NCI-H2029 (cell line): Measurements from ENCODE around the gene DCAF17.
"Not testable (repeated sequence)": the region's sequence is repeated elsewhere in the genome, so short reads cannot be mapped to it uniquely, and the experiment has no call there.

ENCODE experiments used
- DNase-seq: peaks from one replicate; lab custom pipeline; 2025; lab: John Stamatoyannopoulos, UW

The DCAF17 gene

DNA sequence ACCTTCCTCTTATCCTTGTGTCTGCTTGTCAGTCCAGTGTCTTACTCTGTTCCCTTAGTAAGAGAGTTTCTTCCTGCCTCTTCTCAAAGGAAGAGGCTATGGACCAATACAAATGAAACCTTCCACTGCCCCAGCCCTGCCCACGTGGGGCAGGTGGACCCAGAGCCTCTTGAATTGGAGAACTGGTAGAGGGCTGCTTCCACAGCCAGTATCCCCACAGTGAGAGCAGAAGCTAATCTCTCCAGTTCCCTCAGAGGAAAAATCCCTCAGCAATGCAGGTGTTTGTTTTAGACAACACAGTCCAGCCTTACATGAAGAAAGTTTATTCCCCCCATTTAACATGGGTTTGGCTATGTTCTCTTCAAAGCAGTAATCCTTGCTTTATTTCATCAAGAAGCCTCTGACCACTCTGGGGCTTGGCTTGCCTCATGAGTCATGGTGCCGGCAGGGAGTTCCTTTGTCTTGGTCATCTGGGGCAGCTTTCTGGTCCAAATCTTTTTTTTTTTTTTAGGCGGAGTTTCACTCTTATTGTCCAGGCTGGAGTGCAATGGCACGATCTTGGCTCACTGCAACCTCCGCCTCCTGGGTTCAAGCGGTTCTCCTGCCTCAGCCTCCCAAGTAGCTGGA lies 81.8 kb downstream of the DCAF17 start:
- no peak for DNase-seq

DNA sequence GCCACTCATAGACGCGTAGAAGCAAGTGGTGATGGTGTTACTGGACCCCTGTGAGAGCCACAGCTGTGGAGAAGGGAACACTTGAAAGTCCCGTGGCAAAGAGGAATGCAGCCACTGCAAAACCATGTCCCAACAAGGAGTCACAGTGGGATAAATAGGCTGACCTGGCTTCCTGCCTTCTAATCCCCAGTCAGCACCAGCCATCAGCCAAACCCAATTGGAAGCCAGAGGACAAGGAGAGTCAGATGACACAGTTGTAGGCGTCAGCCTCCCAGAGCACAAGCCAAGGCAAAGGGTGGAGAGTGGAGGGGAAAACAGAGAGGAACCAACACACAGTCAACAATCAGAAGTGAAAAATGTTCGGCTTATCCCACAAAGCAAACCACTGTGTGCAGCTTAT lies 82.8 kb downstream of the DCAF17 start:
- DNase-seq = no peak

DNA sequence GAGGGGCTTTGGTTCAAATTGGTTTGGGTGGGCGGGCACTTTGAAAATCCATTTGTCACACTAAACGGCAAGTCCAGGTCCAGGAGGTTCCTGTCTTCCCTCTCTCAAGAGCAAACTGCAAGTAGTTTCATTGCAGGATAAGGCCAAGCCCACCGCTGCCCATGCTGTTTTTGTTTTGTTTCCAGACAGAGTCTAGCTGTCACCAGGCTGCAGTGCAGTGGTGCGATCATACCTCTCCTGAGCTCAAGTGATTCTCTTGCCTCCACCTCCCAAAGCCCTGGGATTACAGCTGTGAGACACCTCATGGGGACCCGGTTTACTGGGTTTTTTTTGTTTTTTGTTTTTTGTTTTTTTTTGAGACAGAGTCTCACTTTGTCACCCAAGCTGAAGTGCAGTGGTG lies 86.4 kb downstream of the DCAF17 start:
- DNase-seq = no peak

DNA sequence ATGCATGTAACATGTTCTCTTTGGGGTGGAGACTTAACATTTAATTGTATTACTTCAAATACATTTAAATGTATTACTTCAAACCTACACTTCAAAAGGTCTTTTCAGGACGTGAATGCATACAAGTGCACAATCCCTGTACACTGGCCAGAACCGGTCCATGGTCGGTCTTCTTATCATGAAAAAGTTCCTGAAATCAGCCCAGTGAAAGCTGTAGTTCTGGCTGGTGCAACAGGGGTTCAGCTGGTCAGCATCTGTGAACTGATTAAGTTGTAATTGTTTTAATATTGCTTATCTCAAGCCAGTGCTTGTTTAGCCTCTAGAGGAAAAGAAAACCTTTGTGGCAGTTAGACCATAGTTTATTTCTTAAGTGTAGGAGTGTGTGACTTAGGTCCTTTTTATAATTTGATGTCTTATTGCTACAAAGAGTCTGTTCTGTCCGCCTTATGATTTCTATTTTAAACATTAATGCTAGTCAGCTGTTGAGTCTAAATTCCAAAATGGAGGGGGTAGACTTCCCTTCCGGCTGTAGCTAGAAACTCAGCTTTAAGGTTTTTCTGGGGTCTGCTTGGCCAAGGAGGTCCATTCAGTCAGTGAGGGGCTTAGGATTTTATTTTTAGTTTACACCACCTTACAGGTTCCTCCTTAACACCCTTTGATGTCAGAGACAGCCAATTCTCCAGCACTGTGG lies 87.5 kb downstream of the DCAF17 start:
- DNase-seq = no peak

- DNase-seq = no peak
Measured at GRCh38 chr2:171522052-171522787, 88.2 kb downstream of the DCAF17 start, which contains the start of gene CYBRD1. TSS of gene CYBRD1 (plus strand) at chr2:171522474. CDS start at chr2:171522546, 72 bp downstream.

DNA sequence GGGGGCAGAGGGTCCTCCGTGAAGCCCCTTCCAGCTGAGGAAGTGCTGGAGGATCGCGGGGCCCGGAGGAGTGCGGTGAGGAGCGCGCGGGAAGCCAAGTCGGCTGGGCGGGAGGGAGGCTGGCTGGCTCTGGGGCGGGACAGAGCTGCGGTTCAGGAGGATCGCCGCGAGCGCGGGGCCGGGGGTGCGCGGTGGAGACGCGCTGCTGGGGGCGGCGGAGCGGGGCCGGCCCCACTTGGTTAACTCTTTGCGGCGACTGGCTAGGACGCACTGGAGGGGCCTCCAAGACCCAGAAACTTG lies 88.7 kb downstream of the DCAF17 start:
- DNase-seq = no peak

- DNase-seq = peak; percentile 30
Measured at GRCh38 chr2:171523088-171524017, 89.3 kb downstream of the DCAF17 start.

DNA sequence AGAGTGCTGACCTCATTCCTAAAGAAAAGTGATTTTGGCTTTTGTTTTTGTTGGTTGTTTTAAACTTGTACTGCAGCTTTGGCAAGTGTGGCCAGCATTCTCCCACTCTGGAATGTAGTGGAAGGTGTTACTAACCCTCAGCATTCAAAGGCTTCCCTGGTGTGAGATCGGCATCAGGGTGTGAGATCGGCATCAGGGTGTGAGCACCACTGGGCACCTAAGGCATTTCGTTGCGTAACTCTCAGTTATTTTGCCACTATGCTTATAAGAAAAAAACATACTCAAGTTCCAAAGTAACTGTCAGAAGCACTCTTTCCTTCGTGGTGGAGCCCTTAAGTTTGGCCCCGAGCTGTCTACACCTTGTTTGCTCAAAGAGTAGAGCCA lies 90.0 kb downstream of the DCAF17 start:
- no peak for DNase-seq

GRCh38 chr2:171529914-171530313 lies 95.9 kb downstream of the DCAF17 start:
- peak; percentile 21 for DNase-seq

- peak; percentile 17 for DNase-seq
Measured at GRCh38 chr2:171530378-171530777, 96.4 kb downstream of the DCAF17 start.

DNA sequence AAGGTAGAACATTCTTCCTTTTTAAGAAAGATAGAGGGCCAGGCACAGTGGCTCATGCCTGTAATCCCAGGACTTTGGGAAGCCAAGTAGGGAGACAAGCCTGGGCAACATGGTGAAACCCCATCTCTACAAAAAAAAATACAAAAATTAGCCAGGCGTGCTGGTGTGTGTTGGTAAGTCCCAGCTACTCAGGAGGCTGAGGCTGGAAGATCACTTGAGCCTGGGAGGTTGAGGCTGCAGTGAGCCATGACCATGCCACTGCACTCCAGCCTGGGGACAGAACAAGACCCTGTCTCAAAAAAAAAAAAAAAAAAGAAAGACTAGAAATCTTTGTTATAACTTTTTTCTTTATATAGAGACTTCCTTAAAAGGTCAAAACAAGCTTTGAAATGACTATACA lies 96.8 kb downstream of the DCAF17 start:
- DNase-seq = not testable (repeated sequence)

DNA sequence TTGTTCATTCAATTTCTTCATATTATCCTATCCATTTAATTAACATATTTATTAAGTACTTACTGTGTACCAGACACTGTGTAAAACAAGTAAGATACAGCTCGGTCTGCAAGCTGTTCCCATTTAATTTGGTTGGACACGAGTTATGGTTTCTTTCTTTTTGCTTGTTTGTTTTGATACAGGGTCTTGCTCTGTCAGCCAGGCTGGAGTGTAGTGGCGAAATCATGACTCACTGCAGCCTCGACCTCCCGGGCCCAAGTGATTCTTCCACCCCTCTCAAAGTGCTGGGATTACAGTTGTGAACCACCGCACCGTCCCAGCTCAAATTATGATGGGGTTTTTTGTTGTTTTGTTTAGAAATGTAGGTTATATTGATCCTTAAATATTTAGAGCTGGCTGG lies 97.3 kb downstream of the DCAF17 start:
- no peak for DNase-seq

GRCh38 chr2:171531836-171532450 lies 97.9 kb downstream of the DCAF17 start:
- no peak for DNase-seq

DNA sequence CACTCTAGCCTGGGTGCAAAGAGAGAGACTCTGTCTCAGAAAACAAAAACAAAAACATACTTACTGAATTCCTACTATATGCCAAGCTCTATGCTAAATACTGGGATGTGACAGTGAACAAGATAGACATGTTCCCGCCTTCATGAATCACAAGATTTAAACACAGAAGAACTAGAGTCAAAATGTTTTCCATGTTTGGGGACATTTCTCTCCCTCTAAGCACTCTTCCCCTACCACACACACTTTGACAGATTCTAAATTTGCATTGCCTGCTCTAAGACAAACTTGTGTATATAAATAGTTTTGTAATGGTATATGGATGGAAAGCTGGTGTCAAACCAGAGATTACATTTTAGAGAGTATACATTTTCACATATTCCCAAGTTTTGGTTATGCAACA lies 99.3 kb downstream of the DCAF17 start:
- no peak for DNase-seq
